Measurements from ENCODE around the gene TRAPPC10.

DNA sequence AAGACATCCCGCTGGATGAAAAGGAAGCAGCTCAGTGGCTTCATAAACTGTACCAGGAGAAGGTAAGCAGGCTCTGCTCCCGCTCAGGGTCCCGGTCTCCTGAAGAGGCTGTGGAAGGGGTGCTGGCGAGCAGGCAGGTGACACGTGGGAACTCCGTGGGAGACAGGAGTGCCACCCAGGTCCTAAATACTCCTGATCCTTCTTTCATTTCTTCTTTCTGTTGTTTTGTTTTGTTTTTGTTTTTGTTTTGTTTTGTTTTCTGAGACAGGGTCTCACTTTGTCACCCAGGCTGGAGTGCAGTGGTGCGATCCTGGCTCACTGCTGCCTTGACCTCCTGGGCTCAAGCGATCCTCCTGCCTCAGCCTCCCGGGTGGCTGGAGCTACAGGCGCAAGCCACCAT is 34.0 kb upstream of the TRAPPC10 start:
- TF ChIP-seq, protein P1, sequence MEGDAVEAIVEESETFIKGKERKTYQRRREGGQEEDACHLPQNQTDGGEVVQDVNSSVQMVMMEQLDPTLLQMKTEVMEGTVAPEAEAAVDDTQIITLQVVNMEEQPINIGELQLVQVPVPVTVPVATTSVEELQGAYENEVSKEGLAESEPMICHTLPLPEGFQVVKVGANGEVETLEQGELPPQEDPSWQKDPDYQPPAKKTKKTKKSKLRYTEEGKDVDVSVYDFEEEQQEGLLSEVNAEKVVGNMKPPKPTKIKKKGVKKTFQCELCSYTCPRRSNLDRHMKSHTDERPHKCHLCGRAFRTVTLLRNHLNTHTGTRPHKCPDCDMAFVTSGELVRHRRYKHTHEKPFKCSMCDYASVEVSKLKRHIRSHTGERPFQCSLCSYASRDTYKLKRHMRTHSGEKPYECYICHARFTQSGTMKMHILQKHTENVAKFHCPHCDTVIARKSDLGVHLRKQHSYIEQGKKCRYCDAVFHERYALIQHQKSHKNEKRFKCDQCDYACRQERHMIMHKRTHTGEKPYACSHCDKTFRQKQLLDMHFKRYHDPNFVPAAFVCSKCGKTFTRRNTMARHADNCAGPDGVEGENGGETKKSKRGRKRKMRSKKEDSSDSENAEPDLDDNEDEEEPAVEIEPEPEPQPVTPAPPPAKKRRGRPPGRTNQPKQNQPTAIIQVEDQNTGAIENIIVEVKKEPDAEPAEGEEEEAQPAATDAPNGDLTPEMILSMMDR (IDR thresholded peaks at IDR 0.05 in 2 of 3, conservative IDR thresholded peaks at IDR 0.05 in 1 of 3; ENCODE audit: insufficient read depth in 2 of 3, low read depth in 1 of 3, low read length in 3 of 3): no peak
- no peak for TF ChIP-seq TEAD4 (IDR thresholded peaks at IDR 0.05; ENCODE audit: low read length)
- no peak for TF ChIP-seq TEAD4 (CRISPR knock-in tag; IDR thresholded peaks at IDR 0.05; ENCODE audit: borderline replicate concordance)
- TF ChIP-seq, protein P2, sequence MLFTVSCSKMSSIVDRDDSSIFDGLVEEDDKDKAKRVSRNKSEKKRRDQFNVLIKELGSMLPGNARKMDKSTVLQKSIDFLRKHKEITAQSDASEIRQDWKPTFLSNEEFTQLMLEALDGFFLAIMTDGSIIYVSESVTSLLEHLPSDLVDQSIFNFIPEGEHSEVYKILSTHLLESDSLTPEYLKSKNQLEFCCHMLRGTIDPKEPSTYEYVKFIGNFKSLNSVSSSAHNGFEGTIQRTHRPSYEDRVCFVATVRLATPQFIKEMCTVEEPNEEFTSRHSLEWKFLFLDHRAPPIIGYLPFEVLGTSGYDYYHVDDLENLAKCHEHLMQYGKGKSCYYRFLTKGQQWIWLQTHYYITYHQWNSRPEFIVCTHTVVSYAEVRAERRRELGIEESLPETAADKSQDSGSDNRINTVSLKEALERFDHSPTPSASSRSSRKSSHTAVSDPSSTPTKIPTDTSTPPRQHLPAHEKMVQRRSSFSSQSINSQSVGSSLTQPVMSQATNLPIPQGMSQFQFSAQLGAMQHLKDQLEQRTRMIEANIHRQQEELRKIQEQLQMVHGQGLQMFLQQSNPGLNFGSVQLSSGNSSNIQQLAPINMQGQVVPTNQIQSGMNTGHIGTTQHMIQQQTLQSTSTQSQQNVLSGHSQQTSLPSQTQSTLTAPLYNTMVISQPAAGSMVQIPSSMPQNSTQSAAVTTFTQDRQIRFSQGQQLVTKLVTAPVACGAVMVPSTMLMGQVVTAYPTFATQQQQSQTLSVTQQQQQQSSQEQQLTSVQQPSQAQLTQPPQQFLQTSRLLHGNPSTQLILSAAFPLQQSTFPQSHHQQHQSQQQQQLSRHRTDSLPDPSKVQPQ (CRISPR knock-in tag; IDR thresholded peaks at IDR 0.05; ENCODE audit: borderline replicate concordance): no peak
- TF ChIP-seq ARHGAP35 (IDR thresholded peaks at IDR 0.05; ENCODE audit: partially characterized antibody): no peak
- TF ChIP-seq, protein P3, sequence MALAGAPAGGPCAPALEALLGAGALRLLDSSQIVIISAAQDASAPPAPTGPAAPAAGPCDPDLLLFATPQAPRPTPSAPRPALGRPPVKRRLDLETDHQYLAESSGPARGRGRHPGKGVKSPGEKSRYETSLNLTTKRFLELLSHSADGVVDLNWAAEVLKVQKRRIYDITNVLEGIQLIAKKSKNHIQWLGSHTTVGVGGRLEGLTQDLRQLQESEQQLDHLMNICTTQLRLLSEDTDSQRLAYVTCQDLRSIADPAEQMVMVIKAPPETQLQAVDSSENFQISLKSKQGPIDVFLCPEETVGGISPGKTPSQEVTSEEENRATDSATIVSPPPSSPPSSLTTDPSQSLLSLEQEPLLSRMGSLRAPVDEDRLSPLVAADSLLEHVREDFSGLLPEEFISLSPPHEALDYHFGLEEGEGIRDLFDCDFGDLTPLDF (CRISPR knock-in tag; IDR thresholded peaks at IDR 0.05): no peak
- no peak for TF ChIP-seq RBFOX2 (IDR thresholded peaks at IDR 0.05; ENCODE audit: low read depth, low read length)
- no peak for TF ChIP-seq MYC (IDR thresholded peaks at IDR 0.05; ENCODE audit: low read depth, low read length)
- no peak for TF ChIP-seq MYC (CRISPR knock-in tag; IDR thresholded peaks at IDR 0.05; ENCODE audit: borderline replicate concordance, low read depth)
- TF ChIP-seq, protein P4, sequence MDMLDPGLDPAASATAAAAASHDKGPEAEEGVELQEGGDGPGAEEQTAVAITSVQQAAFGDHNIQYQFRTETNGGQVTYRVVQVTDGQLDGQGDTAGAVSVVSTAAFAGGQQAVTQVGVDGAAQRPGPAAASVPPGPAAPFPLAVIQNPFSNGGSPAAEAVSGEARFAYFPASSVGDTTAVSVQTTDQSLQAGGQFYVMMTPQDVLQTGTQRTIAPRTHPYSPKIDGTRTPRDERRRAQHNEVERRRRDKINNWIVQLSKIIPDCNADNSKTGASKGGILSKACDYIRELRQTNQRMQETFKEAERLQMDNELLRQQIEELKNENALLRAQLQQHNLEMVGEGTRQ (CRISPR knock-in tag; IDR thresholded peaks at IDR 0.05): no peak
- TF ChIP-seq MAFK (IDR thresholded peaks at IDR 0.05; ENCODE audit: low read length): no peak
- no peak for TF ChIP-seq FOXK2 (conservative IDR thresholded peaks at IDR 0.05 in 1 of 2, IDR thresholded peaks at IDR 0.05 in 1 of 2; ENCODE audit: low read depth in 2 of 2)

All from K562 (cell line).